ENCODE results near the gene ZMYND10. TPM values are rescaled to one million over a fixed set of nuclear protein-coding genes. Genes with fewer than 3 reads are reported as not detected.

Gene ZMYND10
- total RNA-seq, 6 donors from 2014 or later, result 3.1 to 98.7 (median 31.5) TPM

GRCh38 chr3:50318163-50318562 lies 27.4 kb downstream of the ZMYND10 start:
- Histone ChIP-seq H3K4me3 (peak overlapping the region; percentile 48 to 96 (median 72)), H3K27ac (peak overlapping the region; percentile 94 to 97 (median 95)), H3K27me3 (no peaks in the 10 kb centered on the region), H3K4me1 (peaks cover 77 to 89% (median 88%) of the 10 kb centered on the region in 4 donors), H3K9me3 (no peaks in the 10 kb centered on the region), H3K36me3 (peaks cover 13 to 69% (median 30%) of the 10 kb centered on the region in 4 donors)
- TF ChIP-seq CTCF (IDR thresholded peaks at IDR 0.05) (no peak), POLR2AphosphoS5 (IDR thresholded peaks at IDR 0.05) (no peak), EP300 (IDR thresholded peaks at IDR 0.05) (no peak), POLR2A (IDR thresholded peaks at IDR 0.05) (no peak)
- DNase-seq (peak in 1 of 2 donors; percentile 72), ATAC-seq (ENCODE audit: low FRiP score in 2 of 2) (no peak)
- WGBS, 2 donors, result 69% methylated on average over 9 of the region's 11 CpGs; no CpG with 5 or more reads in 1 of the 2 donors

GRCh38 chr3:50317300-50317699 lies 28.2 kb downstream of the ZMYND10 start:
- Histone ChIP-seq H3K27ac (peak overlapping the region; percentile 94 to 97 (median 95)), H3K4me3 (peak overlapping the region in 3 of 4 donors; percentile 65 to 96 (median 79))

GRCh38 chr3:50316657-50317242 lies 28.8 kb downstream of the ZMYND10 start:
- no peaks in the 10 kb centered on the region for H3K27me3 ChIP-seq
- H3K4me1 ChIP-seq, result peaks cover 65 to 77% (median 75%) of the 10 kb centered on the region in 4 donors
- peaks cover 13 to 69% (median 30%) of the 10 kb centered on the region in 4 donors for H3K36me3 ChIP-seq
- DNase-seq (peak; percentile 82 to 96), ATAC-seq (ENCODE audit: low FRiP score in 2 of 2) (peak; percentile 10 to 87)
- no peaks in the 10 kb centered on the region for H3K9me3 ChIP-seq
- peak overlapping the region in 3 of 4 donors; percentile 65 to 96 (median 79) for H3K4me3 ChIP-seq
- 26 to 48% methylated on average over 8 of the region's 9 CpGs for WGBS, 2 donors
- TF ChIP-seq POLR2AphosphoS5 (IDR thresholded peaks at IDR 0.05), result peak in 1 of 2 donors; percentile 72
- peak in 2 of 4 donors; percentile 35 to 79 for TF ChIP-seq POLR2A (IDR thresholded peaks at IDR 0.05)
- TF ChIP-seq CTCF (IDR thresholded peaks at IDR 0.05), result no peak
- TF ChIP-seq EP300 (IDR thresholded peaks at IDR 0.05), result peak in 1 of 4 donors; percentile 10
- peak overlapping the region; percentile 94 to 97 (median 95) for H3K27ac ChIP-seq

More at GRCh38 chr3:50317300-50317699, 28.2 kb downstream of the ZMYND10 start:
- H3K4me1 ChIP-seq, result peaks cover 70 to 82% (median 81%) of the 10 kb centered on the region in 4 donors
- WGBS, 2 donors, result 53 to 90% methylated on average over 2 to 6 of the region's 6 CpGs
- no peak for ATAC-seq (ENCODE audit: low FRiP score in 2 of 2)
- H3K27me3 ChIP-seq, result no peaks in the 10 kb centered on the region
- TF ChIP-seq CTCF (IDR thresholded peaks at IDR 0.05), result no peak
- TF ChIP-seq EP300 (IDR thresholded peaks at IDR 0.05), result no peak
- TF ChIP-seq POLR2AphosphoS5 (IDR thresholded peaks at IDR 0.05), result no peak
- TF ChIP-seq POLR2A (IDR thresholded peaks at IDR 0.05), result no peak
- H3K36me3 ChIP-seq, result peaks cover 13 to 69% (median 30%) of the 10 kb centered on the region in 4 donors
- DNase-seq, result no peak
- H3K9me3 ChIP-seq, result no peaks in the 10 kb centered on the region

GRCh38 chr3:50314816-50315215 lies 30.7 kb downstream of the ZMYND10 start:
- H3K4me1 ChIP-seq, result peaks cover 63 to 73% (median 69%) of the 10 kb centered on the region in 4 donors
- ATAC-seq (ENCODE audit: low FRiP score in 2 of 2), result no peak
- TF ChIP-seq POLR2A (IDR thresholded peaks at IDR 0.05) (no peak), EP300 (IDR thresholded peaks at IDR 0.05) (no peak), POLR2AphosphoS5 (IDR thresholded peaks at IDR 0.05) (no peak), CTCF (IDR thresholded peaks at IDR 0.05) (no peak)
- peak overlapping the region; percentile 37 to 97 (median 84) for H3K27ac ChIP-seq
- no peak overlapping the region for H3K4me3 ChIP-seq
- 92 to 97% methylated on average over 4 of the region's 4 CpGs for WGBS, 2 donors
- no peak for DNase-seq
- peaks cover 13 to 51% (median 29%) of the 10 kb centered on the region in 4 donors for H3K36me3 ChIP-seq
- no peaks in the 10 kb centered on the region for H3K9me3 ChIP-seq
- no peaks in the 10 kb centered on the region for H3K27me3 ChIP-seq

All from upper lobe of left lung (tissue), 6 donors.